ENCODE results near the gene TMEM94.

GRCh38 chr17:75535119-75535537 lies 78.7 kb downstream of the TMEM94 start:
- TF ChIP-seq CTCF (IDR thresholded peaks at IDR 0.05): no peak
- TF ChIP-seq POLR2A (IDR thresholded peaks at IDR 0.05): no peak
